HG03045 (cell line): ENCODE results near the gene ANXA8.
"Not testable (repeated sequence)": the region's sequence is repeated elsewhere in the genome, so short reads cannot be mapped to it uniquely, and the experiment has no call there.

Experiments used
- ATAC-seq: cut with Tn5 transposase; IDR thresholded peaks from one replicate; pipeline ENCODE4 v1.9.1; 2021; ENCODE audit warnings: mild to moderate bottlenecking, moderate library complexity; ENCODE audit not compliant: unreplicated experiment

Gene ANXA8

GRCh38 chr10:47483923-47484322 lies at the start of gene ANXA8:
TSS of gene ANXA8 (minus strand) at chr10:47484115. CDS start at chr10:47483933, 182 bp downstream.
- not testable (repeated sequence) for ATAC-seq

GRCh38 chr10:47523475-47523874 lies 39.6 kb upstream of the ANXA8 start, which contains the start of gene AGAP9:
TSS of gene AGAP9 (minus strand) at chr10:47523638. CDS start at chr10:47523526, 112 bp downstream.
- ATAC-seq: not testable (repeated sequence)

GRCh38 chr10:47502313-47502712 lies 18.4 kb upstream of the ANXA8 start:
- ATAC-seq: not testable (repeated sequence)

- ATAC-seq: not testable (repeated sequence)
These were observed 10.3 kb upstream of the ANXA8 start for GRCh38 chr10:47494226-47494625.

DNA sequence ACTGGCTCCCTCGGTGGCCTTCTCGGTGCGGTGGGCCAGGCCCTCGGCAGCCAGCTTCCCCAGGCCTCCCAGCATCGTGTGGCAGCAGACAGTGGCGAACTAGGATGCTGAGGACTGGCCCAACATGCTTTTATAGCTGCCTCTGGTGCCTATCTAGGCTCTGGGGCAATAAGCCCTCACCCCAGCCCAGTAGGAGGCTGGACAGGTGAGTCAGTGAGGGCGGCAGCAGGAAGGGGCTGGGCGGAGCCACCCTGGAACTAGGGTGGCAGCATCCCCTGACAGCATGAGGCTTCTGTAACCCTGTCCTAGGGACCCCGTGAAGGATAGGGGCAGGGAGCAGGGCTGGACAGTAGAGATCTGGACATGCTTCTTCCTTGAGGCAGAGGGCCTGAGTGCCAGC lies 7.7 kb upstream of the ANXA8 start, which contains the start of gene FAM25G:
Gene FAM25G, minus strand, starts transcription at position 101 of the 400 bp plus-strand sequence. Its CDS starts 26 bp downstream, at position 75.
- not testable (repeated sequence) for ATAC-seq

GRCh38 chr10:47489630-47490029 lies 5.7 kb upstream of the ANXA8 start:
- not testable (repeated sequence) for ATAC-seq

DNA sequence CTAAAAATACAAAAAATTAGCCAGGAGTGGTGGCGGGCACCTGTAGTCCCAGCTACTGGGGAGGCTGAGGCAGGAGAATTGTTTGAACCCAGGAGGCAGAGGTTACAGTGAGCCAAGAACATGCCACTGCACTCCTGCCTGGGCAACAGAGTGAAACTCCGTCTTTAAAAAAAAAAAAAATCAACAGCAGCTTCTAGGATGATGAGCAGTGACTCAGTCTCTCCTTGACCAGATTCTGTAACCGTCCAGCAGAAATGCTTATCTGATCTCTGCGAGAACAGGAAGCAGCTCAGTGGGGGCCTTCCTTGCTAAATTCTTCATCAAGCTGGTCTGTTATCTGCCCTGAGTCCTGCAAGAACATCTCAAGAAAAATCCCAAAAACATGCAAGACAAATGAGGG lies 2.0 kb upstream of the ANXA8 start:
- not testable (repeated sequence) for ATAC-seq

DNA sequence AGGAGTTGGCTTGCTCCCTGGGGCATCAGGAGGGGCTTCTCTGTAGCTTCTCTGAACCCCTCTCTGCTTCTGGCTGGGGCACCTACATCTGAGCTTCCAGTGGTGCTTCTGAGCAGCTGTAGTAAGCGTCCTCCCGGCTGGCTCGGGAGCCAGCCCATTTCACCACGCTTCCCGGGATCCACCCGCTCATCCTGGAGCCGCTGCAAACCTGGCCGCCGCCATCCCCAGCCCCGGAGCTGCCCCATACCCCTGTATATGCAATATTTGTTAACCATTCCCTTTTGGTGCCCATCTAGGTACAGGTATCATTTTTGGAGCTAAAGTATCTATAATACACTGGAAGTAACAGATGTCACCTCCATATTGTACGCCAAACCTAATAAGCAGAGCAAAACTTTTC lies 871 bp upstream of the ANXA8 start:
- ATAC-seq: not testable (repeated sequence)

DNA sequence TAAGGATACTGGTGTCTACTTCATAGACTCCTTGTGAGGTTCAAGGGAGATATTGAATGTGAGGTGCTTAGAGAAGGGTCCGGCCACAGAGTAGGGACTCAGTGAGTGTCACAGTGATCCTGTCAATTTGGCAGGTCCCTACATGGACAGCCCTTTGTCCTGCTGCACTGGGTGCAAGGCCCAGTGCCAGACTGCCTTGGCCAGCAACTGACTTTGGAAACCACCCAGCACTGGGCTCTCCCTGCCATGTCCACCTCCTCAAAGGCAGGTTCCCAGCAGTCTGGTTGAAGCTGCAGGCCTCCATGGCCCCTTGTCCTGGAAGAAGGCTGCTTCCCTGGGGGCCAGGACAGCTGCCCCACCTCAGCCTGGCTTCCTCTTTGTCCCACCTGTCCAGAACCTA lies 1.5 kb downstream of the ANXA8 start:
- not testable (repeated sequence) for ATAC-seq

- ATAC-seq: not testable (repeated sequence)
These were observed 2.1 kb downstream of the ANXA8 start for GRCh38 chr10:47481768-47482181.

- ATAC-seq: not testable (repeated sequence)
These were observed 2.6 kb downstream of the ANXA8 start for GRCh38 chr10:47481182-47481766.

GRCh38 chr10:47480133-47480532 lies 3.8 kb downstream of the ANXA8 start:
- not testable (repeated sequence) for ATAC-seq

- not testable (repeated sequence) for ATAC-seq
These were observed 5.8 kb downstream of the ANXA8 start for GRCh38 chr10:47478114-47478513.

DNA sequence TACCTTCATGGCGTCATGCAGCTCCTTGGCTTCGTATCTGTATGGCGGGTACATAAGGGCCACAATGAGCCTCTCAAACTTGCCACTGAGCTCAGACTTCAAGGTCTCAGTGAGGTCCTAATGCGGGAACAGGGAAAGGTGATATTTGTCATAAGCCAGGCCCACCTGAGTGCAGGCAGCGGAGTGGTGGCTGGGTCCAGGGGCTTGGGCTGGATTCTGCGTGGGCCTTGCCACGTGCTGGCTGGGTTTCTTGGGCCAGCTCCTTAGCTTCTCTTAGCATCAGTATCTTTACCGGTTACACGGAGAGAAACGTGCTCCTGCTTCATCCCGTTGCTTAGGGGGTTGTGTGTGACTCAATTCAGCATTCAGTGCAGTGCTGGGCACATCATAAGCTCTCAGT lies 6.8 kb downstream of the ANXA8 start:
- not testable (repeated sequence) for ATAC-seq

- ATAC-seq: not testable (repeated sequence)
These were observed 8.8 kb downstream of the ANXA8 start for GRCh38 chr10:47475101-47475500.

DNA sequence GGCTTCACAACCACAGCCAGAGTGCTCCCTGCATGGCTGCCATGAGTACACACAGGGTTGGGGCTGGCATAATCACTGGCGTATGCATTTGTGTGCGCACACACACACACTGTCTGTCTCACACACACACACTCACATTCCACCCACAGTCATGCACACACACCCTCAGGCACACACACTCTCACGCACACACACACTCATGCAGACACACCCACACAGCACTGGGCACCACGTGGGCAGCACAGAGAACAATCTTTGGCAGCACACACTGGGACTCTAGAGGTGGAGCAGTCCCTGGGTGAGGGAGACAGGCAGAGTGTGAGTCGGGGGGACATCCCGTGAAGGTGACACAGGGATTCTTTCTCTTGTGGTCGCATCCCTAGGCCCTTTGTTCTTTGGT lies 10.4 kb downstream of the ANXA8 start:
- ATAC-seq: not testable (repeated sequence)

GRCh38 chr10:47472647-47473046 lies 11.3 kb downstream of the ANXA8 start:
- peak; percentile 54 for ATAC-seq

GRCh38 chr10:47472072-47472471 lies 11.8 kb downstream of the ANXA8 start:
- not testable (repeated sequence) for ATAC-seq

DNA sequence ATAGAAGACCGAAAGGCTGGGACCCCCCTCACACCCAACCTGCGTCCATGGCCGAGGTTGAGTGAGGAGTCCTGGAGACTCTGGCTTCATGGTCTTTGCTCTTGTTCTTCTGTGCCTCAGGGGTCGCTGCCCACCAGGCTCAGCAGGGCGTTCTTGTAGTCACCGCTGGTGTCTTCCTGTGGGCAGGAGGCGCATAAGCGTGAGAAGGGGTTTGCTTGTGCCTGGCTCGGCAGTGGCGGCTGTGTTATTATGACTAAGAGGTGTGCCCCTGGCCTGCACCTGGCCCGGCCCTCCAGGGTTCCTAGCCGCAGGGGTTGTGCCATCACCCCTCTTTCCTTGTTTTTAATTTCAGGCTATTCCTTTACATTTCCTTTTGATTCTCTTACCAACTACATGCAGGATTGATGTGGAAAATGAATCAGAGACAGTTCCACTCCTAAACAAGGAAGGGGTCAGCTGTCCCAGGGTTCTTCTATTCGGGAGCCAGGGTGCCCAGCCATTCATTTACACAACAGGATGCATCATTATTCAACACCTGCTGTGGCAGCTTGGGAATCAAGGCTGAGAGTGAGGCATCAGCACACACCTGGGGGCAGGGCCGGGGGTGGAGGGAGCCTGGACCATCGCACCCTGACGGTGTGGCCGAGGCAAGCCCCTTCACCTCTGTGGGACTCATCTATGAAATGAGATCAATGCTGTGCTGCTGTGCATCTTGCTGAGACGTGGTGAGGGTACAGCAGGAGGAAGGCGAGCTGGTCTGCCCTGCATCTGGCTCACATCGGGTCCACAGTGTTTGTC lies 15.0 kb downstream of the ANXA8 start:
- not testable (repeated sequence) for ATAC-seq

DNA sequence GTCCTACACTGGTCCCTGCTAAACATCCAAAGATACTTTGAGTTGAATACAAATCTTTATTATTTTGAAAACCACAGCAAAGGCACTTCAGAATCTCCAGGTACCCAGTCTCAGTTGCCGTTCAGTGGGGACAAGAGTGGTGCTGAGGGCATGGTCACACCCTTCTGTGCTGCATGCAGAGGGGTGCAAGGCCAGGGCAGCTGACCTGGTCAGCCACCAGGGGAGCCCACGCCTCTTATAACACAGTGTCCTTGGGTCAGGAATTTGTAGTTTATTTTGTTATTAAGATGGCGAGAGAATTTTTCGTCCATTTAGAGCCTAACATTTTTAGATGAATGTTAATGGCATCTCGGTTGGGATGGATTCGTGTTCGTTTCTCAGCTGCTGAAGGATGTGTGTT lies 16.0 kb downstream of the ANXA8 start:
- ATAC-seq: not testable (repeated sequence)

- not testable (repeated sequence) for ATAC-seq
These were observed 16.5 kb downstream of the ANXA8 start for GRCh38 chr10:47467458-47467857.
